ENCODE data around the gene ASB18.

DNA sequence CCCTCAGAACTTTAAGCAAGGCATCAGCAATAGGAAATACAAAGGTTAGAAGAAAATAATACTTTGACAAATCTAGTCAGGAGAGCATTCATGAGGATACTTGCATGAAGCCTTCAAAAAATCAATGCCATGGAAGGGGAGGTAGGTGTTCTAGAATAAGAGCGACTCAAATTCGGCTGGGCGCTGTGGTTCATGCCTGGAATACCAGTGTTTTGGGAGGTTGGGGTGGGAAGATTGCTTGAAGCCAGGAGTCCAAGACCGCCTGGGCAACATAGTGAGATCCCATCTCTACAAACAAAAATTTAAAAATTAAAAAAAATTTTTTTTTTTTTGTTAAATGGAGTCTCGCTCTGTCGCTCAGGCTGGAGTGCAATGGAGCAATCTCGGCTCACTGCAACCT, 117.8 kb downstream of the ASB18 start:
- TF ChIP-seq CTCF (IDR thresholded peaks at IDR 0.05 in 2 of 3, conservative IDR thresholded peaks at IDR 0.05 in 1 of 3; ENCODE audit: borderline replicate concordance in 1 of 3, insufficient read depth in 1 of 3, low read depth in 2 of 3, low read length in 2 of 3) (no peak), RAD21 (IDR thresholded peaks at IDR 0.05; ENCODE audit: low read depth) (no peak), EZH2phosphoT487 (IDR thresholded peaks at IDR 0.05; ENCODE audit: borderline replicate concordance) (no peak), ZNF274 (IDR thresholded peaks at IDR 0.05; ENCODE audit: low read depth, low read length) (no peak), SIN3A (IDR thresholded peaks at IDR 0.05; ENCODE audit: low read depth) (no peak), YY1 (IDR thresholded peaks at IDR 0.05; ENCODE audit: extremely low read depth, insufficient replicate concordance, low read depth, low read length) (no peak), CEBPB (IDR thresholded peaks at IDR 0.05; ENCODE audit: low read depth) (no peak), TCF7L2 (IDR thresholded peaks at IDR 0.05; ENCODE audit: borderline replicate concordance, extremely low read depth, insufficient read depth, insufficient read length) (no peak)
